Measurements from ENCODE around the gene LGALS9C.
"Not testable (repeated sequence)": the region's sequence is repeated elsewhere in the genome, so short reads cannot be mapped to it uniquely, and the experiment has no call there.

Gene LGALS9C

DNA sequence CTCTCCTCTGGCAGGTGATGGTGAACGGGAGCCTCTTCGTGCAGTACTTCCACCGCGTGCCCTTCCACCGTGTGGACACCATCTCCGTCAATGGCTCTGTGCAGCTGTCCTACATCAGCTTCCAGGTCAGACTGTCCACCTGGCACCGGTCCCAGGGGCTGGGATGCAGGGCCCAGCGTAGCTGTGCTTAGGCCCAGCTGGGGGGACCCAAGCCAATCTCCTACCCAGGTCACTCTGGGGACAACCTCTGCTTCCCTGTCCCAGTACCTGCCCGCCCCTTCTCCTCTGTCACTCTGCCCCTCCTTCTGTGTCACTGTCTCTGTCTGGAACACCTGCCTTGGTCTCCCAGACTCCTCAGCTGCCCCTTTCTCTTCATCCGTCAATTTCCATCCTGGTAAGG lies 11.0 kb downstream of the LGALS9C start:
- not testable (repeated sequence) for H3K4me3 ChIP-seq (ENCODE audit: insufficient read depth, low read length, poor library complexity, severe bottlenecking); H3K79me2 ChIP-seq (ENCODE audit: insufficient read depth, low read length); H4K20me1 ChIP-seq (ENCODE audit: low read depth, low read length); H3F3A ChIP-seq (ENCODE audit: insufficient read depth); H3K9me3 ChIP-seq (ENCODE audit: insufficient read depth, low read length); H3K36me3 ChIP-seq (ENCODE audit: low read length); H3K4me2 ChIP-seq (ENCODE audit: low read depth, low read length, poor library complexity, severe bottlenecking); H3K9ac ChIP-seq (ENCODE audit: low read length); H3K27ac ChIP-seq (ENCODE audit: low read depth, low read length); H3K27me3 ChIP-seq (ENCODE audit: low read length); H2AFZ ChIP-seq (ENCODE audit: low read depth, low read length, severe bottlenecking); H3K9me2 ChIP-seq (replicated peaks; ENCODE audit: insufficient read depth, low read length)

DNA sequence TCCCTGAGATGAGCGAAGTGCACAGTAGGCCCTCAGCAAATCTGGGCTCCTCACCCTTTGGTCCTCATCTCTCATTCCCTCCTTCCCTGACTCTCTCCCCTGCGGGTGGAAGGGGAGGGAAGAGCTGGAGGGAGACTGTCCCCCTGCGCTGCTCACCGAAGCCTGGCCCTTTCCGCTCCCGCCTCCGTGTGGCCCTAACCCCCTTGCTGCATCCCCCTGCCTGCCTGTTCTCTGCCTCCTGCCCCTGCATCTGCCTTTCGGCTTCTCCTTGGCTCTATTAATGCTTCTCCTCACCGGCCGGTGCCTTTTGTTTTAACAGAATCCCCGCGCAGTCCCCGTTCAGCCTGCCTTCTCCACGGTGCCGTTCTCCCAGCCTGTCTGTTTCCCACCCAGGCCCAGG lies 12.0 kb downstream of the LGALS9C start:
- not testable (repeated sequence) for H4K20me1 ChIP-seq (ENCODE audit: low read depth, low read length); H3F3A ChIP-seq (ENCODE audit: insufficient read depth); H3K4me3 ChIP-seq (ENCODE audit: insufficient read depth, low read length, poor library complexity, severe bottlenecking); H2AFZ ChIP-seq (ENCODE audit: low read depth, low read length, severe bottlenecking); H3K27me3 ChIP-seq (ENCODE audit: low read length); H3K9me3 ChIP-seq (ENCODE audit: insufficient read depth, low read length); H3K9me2 ChIP-seq (replicated peaks; ENCODE audit: insufficient read depth, low read length); H3K27ac ChIP-seq (ENCODE audit: low read depth, low read length); H3K4me2 ChIP-seq (ENCODE audit: low read depth, low read length, poor library complexity, severe bottlenecking); H3K9ac ChIP-seq (ENCODE audit: low read length); H3K79me2 ChIP-seq (ENCODE audit: insufficient read depth, low read length); H3K36me3 ChIP-seq (ENCODE audit: low read length)

DNA sequence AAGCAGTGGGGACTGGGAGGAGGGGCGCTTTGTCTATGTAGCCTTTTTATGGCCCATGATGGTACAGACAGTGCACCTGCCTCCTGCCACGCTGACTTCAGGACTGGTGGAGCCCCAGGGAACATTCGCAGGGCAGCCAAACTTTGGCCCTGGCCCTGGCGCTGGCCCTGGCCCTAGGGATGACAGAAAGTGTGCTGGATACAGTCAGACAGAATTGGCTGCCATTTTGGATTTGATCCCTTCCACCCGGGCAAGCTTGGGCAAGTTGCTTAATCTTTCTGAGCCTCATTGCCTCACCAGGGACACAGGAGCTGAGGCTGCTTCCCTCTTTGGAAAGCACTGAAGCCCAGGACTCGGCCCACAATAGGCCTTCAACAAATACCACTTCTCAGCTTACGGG lies 13.4 kb downstream of the LGALS9C start:
- not testable (repeated sequence) for H3K27ac ChIP-seq (ENCODE audit: low read depth, low read length); H4K20me1 ChIP-seq (ENCODE audit: low read depth, low read length); H3K27me3 ChIP-seq (ENCODE audit: low read length); H3K79me2 ChIP-seq (ENCODE audit: insufficient read depth, low read length); H3K36me3 ChIP-seq (ENCODE audit: low read length); H3K9me2 ChIP-seq (replicated peaks; ENCODE audit: insufficient read depth, low read length); H3K4me3 ChIP-seq (ENCODE audit: insufficient read depth, low read length, poor library complexity, severe bottlenecking); H3F3A ChIP-seq (ENCODE audit: insufficient read depth); H3K9ac ChIP-seq (ENCODE audit: low read length); H3K9me3 ChIP-seq (ENCODE audit: insufficient read depth, low read length); H2AFZ ChIP-seq (ENCODE audit: low read depth, low read length, severe bottlenecking); H3K4me2 ChIP-seq (ENCODE audit: low read depth, low read length, poor library complexity, severe bottlenecking)

DNA sequence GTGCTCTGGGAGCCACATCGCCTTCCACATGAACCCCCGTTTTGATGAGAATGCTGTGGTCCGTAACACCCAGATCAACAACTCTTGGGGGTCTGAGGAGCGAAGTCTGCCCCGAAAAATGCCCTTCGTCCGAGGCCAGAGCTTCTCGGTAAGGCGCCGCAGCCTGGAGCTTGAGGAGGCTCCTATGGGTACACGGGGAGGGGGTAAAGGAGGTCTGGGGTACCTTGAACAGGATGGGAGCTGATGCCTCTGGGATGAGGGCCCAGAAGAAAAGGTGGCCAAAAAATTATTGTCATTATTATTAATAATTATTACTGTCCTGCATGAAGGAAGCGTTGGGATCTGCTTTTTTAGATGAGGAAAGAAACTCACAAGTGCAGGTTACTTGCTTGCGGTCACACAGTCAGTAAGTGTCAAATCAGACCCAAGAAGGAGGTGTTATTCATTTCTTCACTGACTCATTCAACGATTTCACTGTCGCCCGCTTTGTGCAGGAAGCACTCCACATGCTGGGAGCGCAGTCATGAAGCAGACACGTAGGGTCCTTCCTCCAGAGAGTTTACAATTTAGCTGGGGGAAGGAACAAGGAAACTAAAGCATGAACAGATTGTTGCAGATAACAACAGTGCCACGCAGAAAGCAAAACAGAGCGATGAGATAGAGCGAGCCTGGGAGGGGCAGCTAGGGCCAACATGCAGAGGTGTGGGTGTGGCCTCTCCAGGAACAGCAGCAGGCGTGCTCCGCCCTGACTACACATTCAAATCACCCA lies 16.3 kb downstream of the LGALS9C start:
- H3K9ac ChIP-seq (ENCODE audit: low read length); H3K36me3 ChIP-seq (ENCODE audit: low read length); H3K27ac ChIP-seq (ENCODE audit: low read depth, low read length); H3K9me3 ChIP-seq (ENCODE audit: insufficient read depth, low read length); H3F3A ChIP-seq (ENCODE audit: insufficient read depth); H3K9me2 ChIP-seq (replicated peaks; ENCODE audit: insufficient read depth, low read length); H2AFZ ChIP-seq (ENCODE audit: low read depth, low read length, severe bottlenecking); H3K79me2 ChIP-seq (ENCODE audit: insufficient read depth, low read length); H3K4me3 ChIP-seq (ENCODE audit: insufficient read depth, low read length, poor library complexity, severe bottlenecking); H3K27me3 ChIP-seq (ENCODE audit: low read length); H3K4me2 ChIP-seq (ENCODE audit: low read depth, low read length, poor library complexity, severe bottlenecking); H4K20me1 ChIP-seq (ENCODE audit: low read depth, low read length): not testable (repeated sequence)

DNA sequence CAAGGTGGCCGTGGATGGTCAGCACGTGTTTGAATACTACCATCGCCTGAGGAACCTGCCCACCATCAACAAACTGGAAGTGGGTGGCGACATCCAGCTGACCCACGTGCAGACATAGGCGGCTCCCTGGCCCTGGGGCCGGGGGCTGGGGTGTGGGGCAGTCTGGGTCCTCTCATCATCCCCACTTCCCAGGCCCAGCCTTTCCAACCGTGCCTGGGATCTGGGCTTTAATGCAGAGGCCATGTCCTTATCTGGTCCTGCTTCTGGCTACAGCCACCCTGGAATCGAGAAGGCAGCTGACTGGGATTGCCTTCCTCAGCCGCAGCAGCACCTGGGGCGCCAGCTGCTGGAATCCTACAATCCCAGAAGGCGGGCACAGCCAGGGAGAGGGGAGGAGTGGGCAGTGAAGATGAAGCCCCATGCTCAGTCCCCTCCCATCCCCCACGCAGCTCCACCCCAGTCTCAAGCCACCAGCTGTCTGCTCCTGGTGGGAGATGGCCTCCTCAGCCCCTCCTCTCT lies 17.7 kb downstream of the LGALS9C start:
- not testable (repeated sequence) for H3K36me3 ChIP-seq (ENCODE audit: low read length); H3K9me2 ChIP-seq (replicated peaks; ENCODE audit: insufficient read depth, low read length); H3K9ac ChIP-seq (ENCODE audit: low read length); H2AFZ ChIP-seq (ENCODE audit: low read depth, low read length, severe bottlenecking); H3K4me3 ChIP-seq (ENCODE audit: insufficient read depth, low read length, poor library complexity, severe bottlenecking); H4K20me1 ChIP-seq (ENCODE audit: low read depth, low read length); H3K79me2 ChIP-seq (ENCODE audit: insufficient read depth, low read length); H3K9me3 ChIP-seq (ENCODE audit: insufficient read depth, low read length); H3K27ac ChIP-seq (ENCODE audit: low read depth, low read length); H3K4me2 ChIP-seq (ENCODE audit: low read depth, low read length, poor library complexity, severe bottlenecking); H3F3A ChIP-seq (ENCODE audit: insufficient read depth); H3K27me3 ChIP-seq (ENCODE audit: low read length)

DNA sequence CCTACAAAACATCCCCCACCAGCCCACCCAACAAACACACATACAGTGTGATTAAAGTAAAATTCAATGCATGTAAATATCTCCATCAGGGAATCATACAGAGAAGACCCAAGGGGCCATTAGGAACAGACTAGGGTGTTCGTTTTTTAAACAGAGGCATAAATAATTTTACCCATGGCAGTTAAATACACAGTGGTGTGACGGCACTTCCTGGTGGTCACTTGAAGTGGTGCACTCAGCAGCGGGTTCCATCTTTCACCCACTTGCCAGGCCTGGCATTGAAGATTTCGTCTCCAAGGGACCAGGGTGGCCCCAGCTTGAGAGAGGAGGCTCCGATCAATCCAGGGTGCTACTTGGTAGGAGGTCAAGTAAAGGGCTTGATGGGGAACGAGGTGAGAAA lies 20.5 kb downstream of the LGALS9C start:
- not testable (repeated sequence) for H3K4me2 ChIP-seq (ENCODE audit: low read depth, low read length, poor library complexity, severe bottlenecking); H4K20me1 ChIP-seq (ENCODE audit: low read depth, low read length); H3K36me3 ChIP-seq (ENCODE audit: low read length); H3K79me2 ChIP-seq (ENCODE audit: insufficient read depth, low read length); H3K27me3 ChIP-seq (ENCODE audit: low read length); H3K9me3 ChIP-seq (ENCODE audit: insufficient read depth, low read length); H3F3A ChIP-seq (ENCODE audit: insufficient read depth); H3K9me2 ChIP-seq (replicated peaks; ENCODE audit: insufficient read depth, low read length); H2AFZ ChIP-seq (ENCODE audit: low read depth, low read length, severe bottlenecking); H3K9ac ChIP-seq (ENCODE audit: low read length); H3K27ac ChIP-seq (ENCODE audit: low read depth, low read length); H3K4me3 ChIP-seq (ENCODE audit: insufficient read depth, low read length, poor library complexity, severe bottlenecking)

DNA sequence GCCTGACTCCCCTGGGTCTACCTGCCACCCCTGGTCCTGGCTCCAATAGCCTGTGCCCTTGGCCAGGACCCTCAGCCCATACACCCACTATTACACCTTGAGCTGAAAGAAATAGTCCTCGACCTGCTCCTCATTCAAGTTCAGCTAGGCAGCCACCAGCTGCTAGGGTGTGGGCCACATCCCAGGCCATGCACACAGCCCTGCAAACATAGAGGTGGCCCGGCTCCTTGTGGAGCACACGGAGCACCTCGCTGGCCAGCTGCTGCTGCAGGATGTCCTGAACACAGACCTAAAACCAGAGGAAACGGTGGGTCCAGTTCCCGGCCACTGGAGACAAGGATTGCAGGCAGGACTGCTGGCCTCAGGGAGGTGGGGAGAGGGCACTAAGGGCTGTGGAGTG lies 22.5 kb downstream of the LGALS9C start:
- not testable (repeated sequence) for H3K9me2 ChIP-seq (replicated peaks; ENCODE audit: insufficient read depth, low read length); H3K9me3 ChIP-seq (ENCODE audit: insufficient read depth, low read length); H3K4me2 ChIP-seq (ENCODE audit: low read depth, low read length, poor library complexity, severe bottlenecking)

DNA sequence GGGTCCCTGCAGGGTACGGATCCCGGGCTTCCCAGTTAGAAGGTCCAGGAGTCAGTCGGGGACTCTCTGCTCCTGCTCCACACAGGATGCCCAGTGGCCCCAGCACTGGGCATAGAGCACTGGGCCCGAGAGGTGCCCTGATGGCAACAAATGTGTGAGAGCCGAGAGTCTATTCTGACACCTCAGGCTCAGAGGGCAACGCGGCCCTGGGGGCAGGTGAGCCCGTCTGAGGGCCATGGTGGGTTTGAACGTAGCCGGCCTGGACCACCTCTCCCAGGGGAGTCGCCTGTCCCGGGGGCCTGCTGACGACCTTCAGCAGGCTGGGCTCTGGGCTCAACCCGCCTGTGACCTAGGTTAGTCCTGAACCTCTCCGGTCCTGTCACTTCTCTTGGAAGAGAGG lies 23.2 kb downstream of the LGALS9C start:
- H3K9me2 ChIP-seq (replicated peaks; ENCODE audit: insufficient read depth, low read length); H3K36me3 ChIP-seq (ENCODE audit: low read length): not testable (repeated sequence)

More for the DNA sequence above, 22.5 kb downstream of the LGALS9C start:
- H3K27me3 ChIP-seq (ENCODE audit: low read length); H4K20me1 ChIP-seq (ENCODE audit: low read depth, low read length); H3K36me3 ChIP-seq (ENCODE audit: low read length); H3K79me2 ChIP-seq (ENCODE audit: insufficient read depth, low read length); H3F3A ChIP-seq (ENCODE audit: insufficient read depth); H2AFZ ChIP-seq (ENCODE audit: low read depth, low read length, severe bottlenecking); H3K4me3 ChIP-seq (ENCODE audit: insufficient read depth, low read length, poor library complexity, severe bottlenecking); H3K27ac ChIP-seq (ENCODE audit: low read depth, low read length); H3K9ac ChIP-seq (ENCODE audit: low read length): not testable (repeated sequence)

More for the DNA sequence above, 23.2 kb downstream of the LGALS9C start:
- not testable (repeated sequence) for H3K79me2 ChIP-seq (ENCODE audit: insufficient read depth, low read length); H3K27me3 ChIP-seq (ENCODE audit: low read length); H3K4me2 ChIP-seq (ENCODE audit: low read depth, low read length, poor library complexity, severe bottlenecking); H3K27ac ChIP-seq (ENCODE audit: low read depth, low read length); H4K20me1 ChIP-seq (ENCODE audit: low read depth, low read length); H3K9me3 ChIP-seq (ENCODE audit: insufficient read depth, low read length); H3K4me3 ChIP-seq (ENCODE audit: insufficient read depth, low read length, poor library complexity, severe bottlenecking); H3F3A ChIP-seq (ENCODE audit: insufficient read depth); H3K9ac ChIP-seq (ENCODE audit: low read length); H2AFZ ChIP-seq (ENCODE audit: low read depth, low read length, severe bottlenecking)
